A549 (cell line): ENCODE results near the gene TRAPPC2L. TPM values are rescaled to one million over a fixed set of nuclear protein-coding genes. Genes with fewer than 3 reads are reported as not detected.
"Not testable (repeated sequence)": the region's sequence is repeated elsewhere in the genome, so short reads cannot be mapped to it uniquely, and the experiment has no call there.

Experiments used
- ATAC-seq, 2 experiments: fragments of 200-7000 bp in 1 of 2; fragments of >200 bp in 1 of 2; cut with Nextera tagmentation in 1 of 2; cut with Tn5 transposase in 1 of 2; 3 replicates each; pipeline versions ENCODE4 v1.8.0 to v1.9.1; 2018 to 2020; ENCODE audit warnings: mild to moderate bottlenecking in 1 of 2, moderate library complexity in 1 of 2
- CTCF ChIA-PET: fragments of 300-600 bp; sonication (Branson Sonifier 250); formaldehyde crosslinking; extraction: SDS; loops from one replicate; lab custom pipeline; 2021; ENCODE audit warnings: antibody characterized with exemption, inconsistent platforms; lab: Yijun Ruan, JAX
- POLR2A ChIA-PET: fragments of 350-600 bp; formaldehyde crosslinking; extraction: SDS; loops from one replicate; lab custom pipeline; 2021; ENCODE audit warnings: antibody characterized with exemption, inconsistent platforms; lab: Yijun Ruan, JAX
- DNase-seq, 2 experiments: peaks; one replicate each; pipeline versions ENCODE4 v3.0.0 to v3.0.0-alpha.2; 2011 to 2016; ENCODE audit warnings: low read depth in 1 of 2, low spot score in 1 of 2
- FAIRE-seq: peaks from 2 replicates; lab custom pipeline; 2011; peaks lifted over from hg19 to GRCh38; lab: Jason Lieb, UNC
- H3K27ac ChIP-seq, 2 experiments: fragments of >200 bp; sonication (Bioruptor Twin); formaldehyde crosslinking; 3 replicates each; pipeline ENCODE4 v1.5.1; 2016 to 2017
- H3K4me1 ChIP-seq: fragments of >200 bp; sonication (Bioruptor Twin); formaldehyde crosslinking; 3 replicates; pipeline ENCODE4 v1.6.1; 2016
- H3K4me2 ChIP-seq: fragments of >200 bp; sonication (Bioruptor Twin); formaldehyde crosslinking; 3 replicates; pipeline ENCODE4 v1.6.1; 2016
- H3K4me3 ChIP-seq: fragments of >200 bp; sonication (Bioruptor Twin); formaldehyde crosslinking; 3 replicates; pipeline ENCODE4 v1.5.1; 2016
- H3K9me3 ChIP-seq: fragments of >200 bp; sonication (Bioruptor Twin); formaldehyde crosslinking; 3 replicates; pipeline ENCODE4 v1.6.1; 2016
- BHLHE40 ChIP-seq: IDR thresholded peaks from 2 replicates; pipeline ENCODE4 v1.6.1; 2012; ENCODE audit warnings: low read depth, low read length, inconsistent platforms
- CBX2 ChIP-seq: fragments of 200-600 bp; sonication (generic); IDR thresholded peaks from 2 replicates; pipeline ENCODE4 v1.6.1; 2016; ENCODE audit warnings: low read depth, mild to moderate bottlenecking, borderline replicate concordance
- CBX8 ChIP-seq: fragments of 200-600 bp; sonication (generic); IDR thresholded peaks from 2 replicates; pipeline ENCODE4 v1.6.1; 2016
- EHF ChIP-seq: fragments of 250-450 bp; sonication (Bioruptor Pico); IDR thresholded peaks from 2 replicates; pipeline ENCODE4 v1.5.0; 2020; ENCODE audit warnings: mild to moderate bottlenecking
- EP300 ChIP-seq, 2 experiments: fragments of >200 bp; sonication (Bioruptor Twin); formaldehyde crosslinking; IDR thresholded peaks; 2 replicates in 1 of 2; 3 replicates in 1 of 2; pipeline ENCODE4 v1.6.1; 2016 to 2017
- HOXA7 ChIP-seq: fragments of 250-450 bp; sonication (Bioruptor Pico); IDR thresholded peaks from 2 replicates; pipeline ENCODE4 v1.5.0; 2020; ENCODE audit warnings: mild to moderate bottlenecking, moderate library complexity
- HOXB13 ChIP-seq: fragments of 250-450 bp; sonication (Bioruptor Pico); IDR thresholded peaks from 2 replicates; pipeline ENCODE4 v1.5.0; 2020; ENCODE audit warnings: low read depth, mild to moderate bottlenecking, moderate library complexity
- MAFK ChIP-seq: fragments of 450-650 bp; IDR thresholded peaks from 2 replicates; pipeline ENCODE4 v1.6.1; 2014; ENCODE audit not compliant: partially characterized antibody
- MAZ ChIP-seq: fragments of 150-350 bp; IDR thresholded peaks from 2 replicates; pipeline ENCODE4 v1.6.1; 2014; ENCODE audit warnings: antibody characterized with exemption, low read depth, low read length, borderline replicate concordance
- MYC ChIP-seq: IDR thresholded peaks from 2 replicates; pipeline ENCODE4 v1.6.1; 2012; ENCODE audit warnings: mild to moderate bottlenecking, inconsistent platforms, low read length, improper control_type of control experiment, borderline replicate concordance
- NFE2L2 ChIP-seq: fragments of 150-350 bp; conservative IDR thresholded peaks from 2 replicates; pipeline ENCODE4 v1.6.1; 2014; ENCODE audit warnings: low read length
- NPAS2 ChIP-seq: fragments of 250-450 bp; sonication (Bioruptor Pico); IDR thresholded peaks from 2 replicates; pipeline ENCODE4 v1.8.0; 2022; ENCODE audit warnings: mild to moderate bottlenecking, moderate library complexity, borderline replicate concordance
- PHF8 ChIP-seq: fragments of 200-600 bp; sonication (generic); IDR thresholded peaks from 2 replicates; pipeline ENCODE4 v1.6.1; 2016; ENCODE audit warnings: low read depth, mild to moderate bottlenecking, antibody characterized with exemption, moderate library complexity, borderline replicate concordance
- RAD21 ChIP-seq, 2 experiments: fragments of >200 bp in 1 of 2; sonication (Bioruptor Twin) in 1 of 2; formaldehyde crosslinking in 1 of 2; IDR thresholded peaks in 1 of 2; conservative IDR thresholded peaks in 1 of 2; 2 replicates in 1 of 2; 3 replicates in 1 of 2; pipeline ENCODE4 v1.6.1; 2012 to 2018; ENCODE audit warnings: inconsistent platforms in 1 of 2
- RFX5 ChIP-seq: fragments of 450-650 bp; IDR thresholded peaks from 2 replicates; pipeline ENCODE4 v1.7.1; 2014; ENCODE audit warnings: antibody characterized with exemption, mild to moderate bottlenecking, moderate library complexity
- USF2 ChIP-seq: fragments of 450-650 bp; IDR thresholded peaks from 2 replicates; pipeline ENCODE4 v1.6.1; 2014; ENCODE audit warnings: antibody characterized with exemption
- ZSCAN20 ChIP-seq: fragments of 250-450 bp; sonication (Bioruptor Pico); IDR thresholded peaks from 2 replicates; pipeline ENCODE4 v1.8.0; 2022; ENCODE audit warnings: mild to moderate bottlenecking, moderate library complexity
- WGBS: methylation state at CpG from one replicate; pipeline ENCODE4 v1.1.6; 2017; ENCODE audit errors: missing lambda C conversion rate; 5-methylcytosine and 5-hydroxymethylcytosine counted together
- polyA plus RNA-seq, 4 experiments: library from polyadenylated mRNA; depleted of rRNA in 3 of 4; stranded (reverse); fragments of >200 nt; fragmentation: RNase III in 1 of 4; extraction: RNeasy Plus Mini Kit Qiagen cat#74134 plus additional on column Dnase treatment in 1 of 4; gene quantifications; 2 replicates in 3 of 4; 3 replicates in 1 of 4; pipeline ENCODE4 v1.2.3, GENCODE V29; 2011 to 2017
- TF ChIP-seq, protein P1 (sequence below): IDR thresholded peaks from 2 replicates; pipeline ENCODE4 v1.6.1; 2012
- TF ChIP-seq, protein P2 (sequence below): fragments of >200 bp; sonication (Bioruptor Twin); formaldehyde crosslinking; IDR thresholded peaks from 3 replicates; pipeline ENCODE4 v1.5.1; 2016
- TF ChIP-seq, protein P3 (sequence below): fragments of >200 bp; sonication (Bioruptor Twin); formaldehyde crosslinking; IDR thresholded peaks from 3 replicates; pipeline ENCODE4 v1.6.1; 2016

TRAPPC2L gene
- polyA plus RNA-seq, 2 of the 4 experiments (the other 2 are of a cell fraction), result 70.3 to 80.2 TPM

DNA sequence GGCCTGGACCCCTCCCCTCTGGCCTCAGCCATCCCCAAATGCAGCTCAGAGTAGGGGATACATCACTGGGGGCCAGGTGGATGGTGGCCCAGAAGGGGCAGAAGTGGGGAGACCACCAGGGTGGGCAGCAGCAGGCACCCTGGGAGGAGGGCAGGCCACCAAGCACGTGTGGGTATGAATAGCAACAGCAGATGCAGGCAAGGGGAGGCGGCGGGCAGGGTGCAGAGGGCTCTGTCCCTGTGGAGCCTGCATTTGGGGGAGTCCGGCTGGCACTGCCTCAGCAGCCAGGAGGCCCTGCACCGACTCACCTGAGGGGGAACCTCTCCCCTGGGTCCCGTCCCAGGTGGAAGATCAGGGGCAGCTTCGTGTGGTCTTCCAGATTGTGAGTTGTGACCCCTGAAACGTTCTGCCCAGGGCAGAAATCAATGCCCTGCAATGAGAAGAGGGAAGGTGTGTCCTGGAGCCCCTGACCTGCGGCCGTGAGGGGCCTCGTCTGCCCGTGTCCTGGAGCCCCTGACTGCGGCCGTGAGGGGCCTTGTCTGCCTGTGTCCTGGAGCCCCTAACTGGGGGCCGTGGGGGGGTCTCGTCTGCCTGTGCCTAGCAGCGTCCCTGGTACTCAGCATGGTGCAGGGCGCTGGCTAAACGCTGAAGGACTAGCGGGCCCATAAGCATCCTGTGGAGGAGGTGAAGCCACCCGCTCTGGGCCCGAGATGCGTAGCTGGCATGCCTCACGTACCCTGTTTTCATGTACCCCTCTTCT is 34.5 kb upstream of the TRAPPC2L start:
- no peak overlapping the region for H3K4me2 ChIP-seq
- no peak overlapping the region for H3K27ac ChIP-seq
- no peaks in the 10 kb centered on the region for H3K4me1 ChIP-seq
- ATAC-seq, result no peak
- no peak for TF ChIP-seq ZSCAN20 (CRISPR knock-in tag)
- TF ChIP-seq PHF8, result no peak
- TF ChIP-seq, protein P1, sequence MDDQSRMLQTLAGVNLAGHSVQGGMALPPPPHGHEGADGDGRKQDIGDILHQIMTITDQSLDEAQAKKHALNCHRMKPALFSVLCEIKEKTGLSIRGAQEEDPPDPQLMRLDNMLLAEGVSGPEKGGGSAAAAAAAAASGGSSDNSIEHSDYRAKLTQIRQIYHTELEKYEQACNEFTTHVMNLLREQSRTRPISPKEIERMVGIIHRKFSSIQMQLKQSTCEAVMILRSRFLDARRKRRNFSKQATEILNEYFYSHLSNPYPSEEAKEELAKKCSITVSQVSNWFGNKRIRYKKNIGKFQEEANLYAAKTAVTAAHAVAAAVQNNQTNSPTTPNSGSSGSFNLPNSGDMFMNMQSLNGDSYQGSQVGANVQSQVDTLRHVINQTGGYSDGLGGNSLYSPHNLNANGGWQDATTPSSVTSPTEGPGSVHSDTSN, result no peak
- no peak for TF ChIP-seq USF2
- no peak for TF ChIP-seq RFX5
- no peak for TF ChIP-seq BHLHE40
- TF ChIP-seq, protein P2, sequence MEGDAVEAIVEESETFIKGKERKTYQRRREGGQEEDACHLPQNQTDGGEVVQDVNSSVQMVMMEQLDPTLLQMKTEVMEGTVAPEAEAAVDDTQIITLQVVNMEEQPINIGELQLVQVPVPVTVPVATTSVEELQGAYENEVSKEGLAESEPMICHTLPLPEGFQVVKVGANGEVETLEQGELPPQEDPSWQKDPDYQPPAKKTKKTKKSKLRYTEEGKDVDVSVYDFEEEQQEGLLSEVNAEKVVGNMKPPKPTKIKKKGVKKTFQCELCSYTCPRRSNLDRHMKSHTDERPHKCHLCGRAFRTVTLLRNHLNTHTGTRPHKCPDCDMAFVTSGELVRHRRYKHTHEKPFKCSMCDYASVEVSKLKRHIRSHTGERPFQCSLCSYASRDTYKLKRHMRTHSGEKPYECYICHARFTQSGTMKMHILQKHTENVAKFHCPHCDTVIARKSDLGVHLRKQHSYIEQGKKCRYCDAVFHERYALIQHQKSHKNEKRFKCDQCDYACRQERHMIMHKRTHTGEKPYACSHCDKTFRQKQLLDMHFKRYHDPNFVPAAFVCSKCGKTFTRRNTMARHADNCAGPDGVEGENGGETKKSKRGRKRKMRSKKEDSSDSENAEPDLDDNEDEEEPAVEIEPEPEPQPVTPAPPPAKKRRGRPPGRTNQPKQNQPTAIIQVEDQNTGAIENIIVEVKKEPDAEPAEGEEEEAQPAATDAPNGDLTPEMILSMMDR, result no peak
- no peak for TF ChIP-seq CBX8
- no peak for TF ChIP-seq HOXB13 (CRISPR knock-in tag)
- TF ChIP-seq, all 56 proteins: peak for 0
- Histone ChIP-seq H3K9me3 (no peaks in the 10 kb centered on the region), H3K4me3 (no peak overlapping the region)
- CTCF ChIA-PET, result interaction anchor here (0.6 to 2.2 kb wide), 4 partner anchors 8 to 85 kb away, joined by 3 to 17 read pairs (median 4); partner anchors contain the start of genes APRT, GALNS and TRAPPC2L
- POLR2A ChIA-PET, result interaction anchor here (1.2 kb wide), 1 partner anchor 11 kb away, joined by 4 read pairs; the partner anchor contains the start of gene APRT
- DNase-seq, result no peak
- no peak for FAIRE-seq
- whole genome bisulfite sequencing, result 93% methylated on average over 18 of the region's 24 CpGs

DNA sequence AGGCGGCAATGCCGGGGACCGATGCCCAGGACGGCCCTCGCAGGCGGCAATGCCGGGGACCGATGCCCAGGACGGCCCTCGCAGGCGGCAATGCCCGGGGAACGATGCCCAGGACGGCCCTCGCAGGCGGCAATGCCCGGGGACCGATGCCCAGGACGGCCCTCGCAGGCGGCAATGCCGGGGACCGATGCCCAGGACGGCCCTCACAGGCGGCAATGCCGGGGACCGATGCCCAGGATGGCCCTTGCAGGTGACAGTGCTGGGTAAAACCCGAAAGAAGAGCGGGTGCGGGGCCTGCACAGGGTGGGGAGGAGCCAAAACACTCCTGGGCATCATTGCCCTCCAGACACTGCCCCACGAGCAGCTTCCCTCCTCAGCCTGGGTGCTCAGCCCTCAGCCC is 33.3 kb upstream of the TRAPPC2L start:
- DNase-seq, H3K4me3 ChIP-seq, H3K27ac ChIP-seq, FAIRE-seq, H3K9me3 ChIP-seq, CTCF ChIA-PET, H3K4me1 ChIP-seq, H3K4me2 ChIP-seq, ATAC-seq, POLR2A ChIA-PET: not testable (repeated sequence)
- 93% methylated on average over 23 of the region's 31 CpGs for WGBS

GRCh38 chr16:88824256-88825077 is 32.5 kb upstream of the TRAPPC2L start:
- CTCF ChIA-PET, result no interaction called here
- DNase-seq (no peak), ATAC-seq (no peak), FAIRE-seq (no peak)
- Histone ChIP-seq H3K27ac (no peak overlapping the region), H3K4me1 (no peaks in the 10 kb centered on the region)
- TF ChIP-seq NPAS2 (CRISPR knock-in tag), result no peak
- no peak for TF ChIP-seq EP300 (IDR thresholded peaks at IDR 0.05)
- TF ChIP-seq MAFK, result no peak
- TF ChIP-seq MYC, result no peak
- TF ChIP-seq, protein P3, sequence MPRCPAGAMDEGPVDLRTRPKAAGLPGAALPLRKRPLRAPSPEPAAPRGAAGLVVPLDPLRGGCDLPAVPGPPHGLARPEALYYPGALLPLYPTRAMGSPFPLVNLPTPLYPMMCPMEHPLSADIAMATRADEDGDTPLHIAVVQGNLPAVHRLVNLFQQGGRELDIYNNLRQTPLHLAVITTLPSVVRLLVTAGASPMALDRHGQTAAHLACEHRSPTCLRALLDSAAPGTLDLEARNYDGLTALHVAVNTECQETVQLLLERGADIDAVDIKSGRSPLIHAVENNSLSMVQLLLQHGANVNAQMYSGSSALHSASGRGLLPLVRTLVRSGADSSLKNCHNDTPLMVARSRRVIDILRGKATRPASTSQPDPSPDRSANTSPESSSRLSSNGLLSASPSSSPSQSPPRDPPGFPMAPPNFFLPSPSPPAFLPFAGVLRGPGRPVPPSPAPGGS, result no peak
- no peak for TF ChIP-seq RAD21 (conservative IDR thresholded peaks at IDR 0.05 in 1 of 2, IDR thresholded peaks at IDR 0.05 in 1 of 2)
- TF ChIP-seq MAZ, result no peak
- TF ChIP-seq EHF (CRISPR knock-in tag), result no peak
- TF ChIP-seq ZSCAN20 (CRISPR knock-in tag), result no peak
- no peak for TF ChIP-seq CBX8
- TF ChIP-seq RFX5, result no peak
- no peak for TF ChIP-seq CBX2
- no peak for TF ChIP-seq HOXA7 (CRISPR knock-in tag)
- no peak for TF ChIP-seq NFE2L2
- TF ChIP-seq, all 56 proteins: peak for 0
- WGBS, result 91% methylated on average over 28 of the region's 33 CpGs
- Histone ChIP-seq H3K4me2 (no peak overlapping the region), H3K4me3 (no peak overlapping the region), H3K9me3 (no peaks in the 10 kb centered on the region)
- POLR2A ChIA-PET, result no interaction called here
